Endothelial cell of umbilical vein (primary cell): ENCODE data around the gene LRP2. TPM values are rescaled to one million over a fixed set of nuclear protein-coding genes. Genes with fewer than 3 reads are reported as not detected.

Experiments used
- BruUV-seq: library from RNA; stranded (reverse); fragments of 400-500 nt; replicated peaks from 2 replicates; lab custom pipeline; 2021; lab: Mats Ljungman, UMichigan
- CTCF ChIA-PET: fragments of 300-600, 350-600 bp; sonication (Branson Sonifier 250); formaldehyde crosslinking; loops from one replicate; lab custom pipeline; 2021; ENCODE audit warnings: antibody characterized with exemption, inconsistent platforms; lab: Charles Lee
- POLR2A ChIA-PET: fragments of 300-600, 350-600 bp; sonication (Branson Sonifier 250); formaldehyde crosslinking; loops from one replicate; lab custom pipeline; 2021; ENCODE audit warnings: antibody characterized with exemption, inconsistent platforms; lab: Charles Lee
- DNase-seq: peaks from one replicate; pipeline ENCODE4 v3.0.0-alpha.2; 2011; ENCODE audit warnings: low read depth, low spot score
- FAIRE-seq: peaks from 2 replicates; lab custom pipeline; 2011; peaks lifted over from hg19 to GRCh38; lab: Jason Lieb, UNC
- H2AFZ ChIP-seq: 2 replicates; pipeline ENCODE4 v1.6.0; 2012; ENCODE audit warnings: low read depth, low read length, control low read depth, inconsistent platforms
- H3K27ac ChIP-seq: 2 replicates; pipeline ENCODE4 v1.5.1; 2011; ENCODE audit warnings: low read depth, mild to moderate bottlenecking, control low read depth, low read length, moderate library complexity; ENCODE audit not compliant: insufficient read depth
- H3K27me3 ChIP-seq, 2 experiments: 2 replicates each; pipeline versions ENCODE4 v1.6.0 to v1.6.1; 2011; ENCODE audit warnings: low read length in 2 of 2, mixed read lengths in 1 of 2; ENCODE audit not compliant: control insufficient read depth in 2 of 2, insufficient read depth in 2 of 2
- H3K36me3 ChIP-seq, 2 experiments: 2 replicates in 1 of 2; 3 replicates in 1 of 2; pipeline ENCODE4 v1.5.1; 2011; ENCODE audit warnings: low read length in 2 of 2, mild to moderate bottlenecking in 1 of 2, moderate library complexity in 1 of 2; ENCODE audit not compliant: control insufficient read depth in 2 of 2, insufficient read depth in 2 of 2; ENCODE audit errors: extremely low read depth in 1 of 2
- H3K4me1 ChIP-seq: 3 replicates; pipeline ENCODE4 v1.5.1; 2011; ENCODE audit warnings: mild to moderate bottlenecking, low read length; ENCODE audit not compliant: control insufficient read depth, insufficient read depth; ENCODE audit errors: extremely low read depth
- H3K4me2 ChIP-seq: 2 replicates; pipeline ENCODE4 v1.6.1; 2011; ENCODE audit warnings: low read length, control low read depth, mixed read lengths; ENCODE audit not compliant: insufficient read depth
- H3K4me3 ChIP-seq, 3 experiments: fragments of 200-600 bp in 1 of 3; sonication (generic), shearing (Covaris generic) in 1 of 3; replicated peaks in 1 of 3; 2 replicates each; pipeline ENCODE4 v1.5.1; 2011 to 2016; ENCODE audit warnings: control low read depth in 3 of 3, low read length in 3 of 3, mild to moderate bottlenecking in 2 of 3, inconsistent platforms in 1 of 3, low read depth in 1 of 3, moderate library complexity in 1 of 3; ENCODE audit not compliant: insufficient read depth in 1 of 3
- H3K79me2 ChIP-seq: 2 replicates; pipeline ENCODE4 v1.6.0; 2012; ENCODE audit warnings: low read length, inconsistent platforms; ENCODE audit not compliant: control insufficient read depth, insufficient read depth
- H3K9ac ChIP-seq: replicated peaks from 2 replicates; pipeline ENCODE3; 2011; ENCODE audit warnings: low read length, control low read depth; ENCODE audit not compliant: insufficient read depth; ENCODE audit errors: extremely low read depth
- H3K9me1 ChIP-seq: replicated peaks from 3 replicates; pipeline ENCODE4 v1.6.0; 2011; ENCODE audit warnings: mild to moderate bottlenecking, low read length; ENCODE audit not compliant: control insufficient read depth, insufficient read depth; ENCODE audit errors: extremely low read depth
- H3K9me3 ChIP-seq: replicated peaks from 2 replicates; pipeline ENCODE4 v1.5.1; 2012; ENCODE audit warnings: low read length, inconsistent platforms; ENCODE audit not compliant: control insufficient read depth, insufficient read depth
- H4K20me1 ChIP-seq: replicated peaks from 2 replicates; pipeline ENCODE3; 2011; ENCODE audit warnings: mild to moderate bottlenecking, low read length; ENCODE audit not compliant: control insufficient read depth, insufficient read depth; ENCODE audit errors: extremely low read depth
- EZH2 ChIP-seq: IDR thresholded peaks from 2 replicates; pipeline ENCODE4 v1.6.1; 2012; ENCODE audit warnings: borderline replicate concordance, low read depth, mild to moderate bottlenecking, moderate library complexity, low read length, inconsistent platforms; ENCODE audit not compliant: severe bottlenecking
- FOS ChIP-seq: IDR thresholded peaks from 2 replicates; pipeline ENCODE4 v1.6.1; 2011; ENCODE audit warnings: mild to moderate bottlenecking, low read length, moderate library complexity, borderline replicate concordance; ENCODE audit not compliant: insufficient read depth
- GATA2 ChIP-seq: IDR thresholded peaks from 2 replicates; pipeline ENCODE4 v1.7.0; 2011; ENCODE audit warnings: low read depth, mild to moderate bottlenecking, moderate library complexity, mixed read lengths, low read length; ENCODE audit not compliant: insufficient read length, insufficient read depth
- JUN ChIP-seq: IDR thresholded peaks from 2 replicates; pipeline ENCODE4 v1.6.1; 2011; ENCODE audit warnings: borderline replicate concordance, low read depth; ENCODE audit not compliant: insufficient read length, insufficient read depth
- MYC ChIP-seq: IDR thresholded peaks from one replicate; pipeline ENCODE4 v1.6.1; 2011; ENCODE audit warnings: mild to moderate bottlenecking, low read depth, low read length
- POLR2A ChIP-seq: IDR thresholded peaks from 2 replicates; pipeline ENCODE4 v1.6.1; 2012; ENCODE audit warnings: low read depth, mild to moderate bottlenecking, control low read depth, low read length
- POLR2AphosphoS5 ChIP-seq: IDR thresholded peaks from 2 replicates; pipeline ENCODE4 v1.6.1; 2012; ENCODE audit warnings: low read depth, mild to moderate bottlenecking, control low read depth, low read length, moderate library complexity; ENCODE audit not compliant: insufficient read depth
- dilution Hi-C: fragments of 300-500 bp; cut with MboI; formaldehyde crosslinking; loops from one replicate; pipeline ENCODE4 v1.15.0; 2019; ENCODE audit warnings: low sequenced_read_pairs; ENCODE audit not compliant: extremely low pct_ligation_motif_present
- intact Hi-C: fragments of 100-400 bp; cut with micrococcal nuclease; formaldehyde crosslinking; loops from one replicate; pipeline ENCODE4 v1.10.0; 2022
- polyA plus RNA-seq, 4 experiments: library from polyadenylated mRNA; depleted of rRNA in 3 of 4; stranded (reverse) in 3 of 4; unstranded in 1 of 4; fragments of >200 nt; gene quantifications; 2 replicates each; pipeline versions ENCODE4 v1.2.1 to v1.2.3, GENCODE V29; 2011 to 2012; ENCODE audit warnings: missing spikeins in 1 of 4
- total RNA-seq: library from RNA; stranded (reverse); gene quantifications from 2 replicates; pipeline ENCODE4 v1.2.3, GENCODE V29; 2021
- TF ChIP-seq, protein P1 (sequence below), 2 donors: IDR thresholded peaks; 1 replicate in 1 of 2; 2 replicates in 1 of 2; pipeline ENCODE4 v1.5.1; 2011; ENCODE audit warnings: low read length in 2 of 2, mild to moderate bottlenecking in 2 of 2, moderate library complexity in 2 of 2, control low read depth in 1 of 2, inconsistent platforms in 1 of 2, low read depth in 1 of 2; ENCODE audit not compliant: insufficient read depth in 1 of 2; ENCODE audit errors: extremely low read depth in 1 of 2
- TF ChIP-seq, protein P2 (sequence below): IDR thresholded peaks from 2 replicates; pipeline ENCODE4 v1.6.1; 2011; ENCODE audit not compliant: insufficient read depth, insufficient read length

LRP2 gene
- total and polyA plus RNA-seq, 2 donors (not counting 3 experiments of a cell fraction or from before 2014, with no cell fraction given), result not detected

DNA sequence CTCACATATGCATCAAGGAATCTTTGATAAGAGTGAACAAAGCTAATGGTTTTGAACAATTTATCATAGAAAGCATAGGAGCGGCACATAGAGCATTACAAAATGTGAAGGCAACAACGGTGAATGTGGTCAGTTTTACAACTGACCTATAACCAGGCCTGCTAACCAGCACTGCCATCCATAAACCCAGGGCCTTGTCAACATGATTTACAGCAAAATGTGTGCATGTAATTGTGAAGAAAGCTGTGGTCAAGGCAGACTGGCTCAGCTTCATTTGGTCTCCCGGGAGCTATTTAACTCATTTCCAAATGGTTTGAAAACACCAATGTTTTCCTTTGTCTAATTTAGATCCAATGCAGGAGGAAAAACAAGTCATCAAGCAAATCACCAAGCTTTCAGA is 173.2 kb downstream of the LRP2 start:
- Histone ChIP-seq H3K4me2 (no peak overlapping the region), H3K79me2 (no peaks in the 10 kb centered on the region), H3K9ac (no peak overlapping the region), H3K9me1 (no peaks in the 10 kb centered on the region), H3K27me3 (peaks cover 0 to 4% of the 10 kb centered on the region in 2 experiments), H3K36me3 (no peaks in the 10 kb centered on the region), H3K4me1 (peaks cover 5% of the 10 kb centered on the region), H4K20me1 (no peaks in the 10 kb centered on the region), H3K9me3 (no peaks in the 10 kb centered on the region), H3K4me3 (no peak overlapping the region), H3K27ac (no peak overlapping the region), H2AFZ (no peak overlapping the region)
- ChIA-PET CTCF (interaction anchor here (0.9 to 1.1 kb wide), 4 partner anchors 8 to 79 kb away, joined by 3 to 6 read pairs (median 4); no protein-coding TSS in a partner anchor), POLR2A (no interaction called here)
- no peak for FAIRE-seq
- TF ChIP-seq GATA2 (no peak), JUN (no peak), EZH2 (no peak), FOS (no peak), POLR2A (no peak), POLR2AphosphoS5 (no peak), MYC (no peak)
- TF ChIP-seq, protein P1, sequence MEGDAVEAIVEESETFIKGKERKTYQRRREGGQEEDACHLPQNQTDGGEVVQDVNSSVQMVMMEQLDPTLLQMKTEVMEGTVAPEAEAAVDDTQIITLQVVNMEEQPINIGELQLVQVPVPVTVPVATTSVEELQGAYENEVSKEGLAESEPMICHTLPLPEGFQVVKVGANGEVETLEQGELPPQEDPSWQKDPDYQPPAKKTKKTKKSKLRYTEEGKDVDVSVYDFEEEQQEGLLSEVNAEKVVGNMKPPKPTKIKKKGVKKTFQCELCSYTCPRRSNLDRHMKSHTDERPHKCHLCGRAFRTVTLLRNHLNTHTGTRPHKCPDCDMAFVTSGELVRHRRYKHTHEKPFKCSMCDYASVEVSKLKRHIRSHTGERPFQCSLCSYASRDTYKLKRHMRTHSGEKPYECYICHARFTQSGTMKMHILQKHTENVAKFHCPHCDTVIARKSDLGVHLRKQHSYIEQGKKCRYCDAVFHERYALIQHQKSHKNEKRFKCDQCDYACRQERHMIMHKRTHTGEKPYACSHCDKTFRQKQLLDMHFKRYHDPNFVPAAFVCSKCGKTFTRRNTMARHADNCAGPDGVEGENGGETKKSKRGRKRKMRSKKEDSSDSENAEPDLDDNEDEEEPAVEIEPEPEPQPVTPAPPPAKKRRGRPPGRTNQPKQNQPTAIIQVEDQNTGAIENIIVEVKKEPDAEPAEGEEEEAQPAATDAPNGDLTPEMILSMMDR (IDR thresholded peaks at IDR 0.05; ENCODE audit: extremely low read depth in 1 of 2, insufficient read depth in 1 of 2, low read depth in 1 of 2, low read length in 2 of 2), result no peak
- TF ChIP-seq, protein P2, sequence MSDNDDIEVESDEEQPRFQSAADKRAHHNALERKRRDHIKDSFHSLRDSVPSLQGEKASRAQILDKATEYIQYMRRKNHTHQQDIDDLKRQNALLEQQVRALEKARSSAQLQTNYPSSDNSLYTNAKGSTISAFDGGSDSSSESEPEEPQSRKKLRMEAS, result no peak
- dilution Hi-C loops, result no loop called here
- intact Hi-C loops, result loop anchor here (5.0 kb wide), 1 partner anchor 913 kb away; no protein-coding TSS in a partner anchor
- BruUV-seq, result no TSS peak
- DNase-seq, result no peak
